MG63 (cell line): Measurements from ENCODE around the gene SVIL. TPM values are rescaled to one million over a fixed set of nuclear protein-coding genes. Genes with fewer than 3 reads are reported as not detected.

ENCODE experiments used
- DNase-seq: peaks from one replicate; pipeline ENCODE4 v3.0.0-alpha.2; 2020
- H3K27me3 ChIP-seq: fragments of 250-450 bp; sonication (Bioruptor Pico); 2 replicates; pipeline ENCODE4 v1.5.1; 2020; ENCODE audit warnings: mild to moderate bottlenecking, moderate library complexity
- H3K36me3 ChIP-seq: fragments of 250-450 bp; sonication (Bioruptor Pico); 2 replicates; pipeline ENCODE4 v1.5.1; 2020; ENCODE audit warnings: mild to moderate bottlenecking, moderate library complexity
- H3K4me3 ChIP-seq: fragments of 250-450 bp; sonication (Bioruptor Pico); 2 replicates; pipeline ENCODE4 v1.5.1; 2020; ENCODE audit warnings: mild to moderate bottlenecking, moderate library complexity
- H3K9me3 ChIP-seq: fragments of 250-450 bp; sonication (Bioruptor Pico); 2 replicates; pipeline ENCODE4 v1.5.1; 2020; ENCODE audit warnings: mild to moderate bottlenecking, moderate library complexity
- total RNA-seq: library from RNA; depleted of rRNA; stranded (reverse); fragments of >200 nt; shearing (Covaris generic); gene quantifications from 2 replicates; pipeline ENCODE4 v1.2.3, GENCODE V29; 2014; ENCODE audit warnings: low replicate concordance

SVIL gene
- total RNA-seq, 1 experiment from 2014 or later, result 5.6 TPM

GRCh38 chr10:29437871-29438270 lies 196.9 kb downstream of the SVIL start:
- H3K4me3 ChIP-seq, result no peak overlapping the region
- H3K9me3 ChIP-seq, result peaks cover 12% of the 10 kb centered on the region
- H3K36me3 ChIP-seq, result no peaks in the 10 kb centered on the region; the same call in 1 of the 2 replicates
- H3K27me3 ChIP-seq, result no peaks in the 10 kb centered on the region
- no peak for DNase-seq

- Histone ChIP-seq H3K36me3 (no peaks in the 10 kb centered on the region; the same call in 1 of the 2 replicates), H3K4me3 (no peak overlapping the region), H3K9me3 (peaks cover 12% of the 10 kb centered on the region), H3K27me3 (no peaks in the 10 kb centered on the region)
- DNase-seq, result no peak
Measured at GRCh38 chr10:29435809-29436501, 198.8 kb downstream of the SVIL start.

- Histone ChIP-seq H3K27me3 (no peaks in the 10 kb centered on the region), H3K4me3 (no peak overlapping the region), H3K36me3 (no peaks in the 10 kb centered on the region; the same call in 1 of the 2 replicates), H3K9me3 (peaks cover 12% of the 10 kb centered on the region)
- no peak for DNase-seq
Measured at GRCh38 chr10:29434111-29434510, 200.7 kb downstream of the SVIL start.

GRCh38 chr10:29431711-29432110 lies 203.1 kb downstream of the SVIL start:
- Histone ChIP-seq H3K4me3 (no peak overlapping the region), H3K27me3 (no peaks in the 10 kb centered on the region), H3K36me3 (no peaks in the 10 kb centered on the region; the same call in 1 of the 2 replicates), H3K9me3 (peaks cover 8% of the 10 kb centered on the region; the same call in 1 of the 2 replicates)
- DNase-seq, result no peak

GRCh38 chr10:29430101-29430500 lies 204.7 kb downstream of the SVIL start:
- Histone ChIP-seq H3K27me3 (no peaks in the 10 kb centered on the region), H3K4me3 (no peak overlapping the region), H3K9me3 (no peaks in the 10 kb centered on the region), H3K36me3 (peaks cover 3% of the 10 kb centered on the region)
- no peak for DNase-seq

- DNase-seq, result no peak
- H3K27me3 ChIP-seq, result no peaks in the 10 kb centered on the region
- no peaks in the 10 kb centered on the region for H3K9me3 ChIP-seq
- H3K4me3 ChIP-seq, result no peak overlapping the region
- H3K36me3 ChIP-seq, result peaks cover 16% of the 10 kb centered on the region
Measured at GRCh38 chr10:29428486-29428885, 206.3 kb downstream of the SVIL start.

- Histone ChIP-seq H3K4me3 (no peak overlapping the region), H3K27me3 (no peaks in the 10 kb centered on the region), H3K36me3 (peaks cover 19% of the 10 kb centered on the region), H3K9me3 (no peaks in the 10 kb centered on the region)
- no peak for DNase-seq
Measured at GRCh38 chr10:29427667-29428066, 207.1 kb downstream of the SVIL start.

- H3K4me3 ChIP-seq, result no peak overlapping the region
- no peak for DNase-seq
- H3K9me3 ChIP-seq, result no peaks in the 10 kb centered on the region
- peaks cover 28% of the 10 kb centered on the region for H3K36me3 ChIP-seq
- no peaks in the 10 kb centered on the region for H3K27me3 ChIP-seq
Measured at GRCh38 chr10:29426420-29426819, 208.4 kb downstream of the SVIL start.

GRCh38 chr10:29424017-29424416 lies 210.8 kb downstream of the SVIL start:
- Histone ChIP-seq H3K9me3 (no peaks in the 10 kb centered on the region), H3K27me3 (no peaks in the 10 kb centered on the region), H3K4me3 (no peak overlapping the region), H3K36me3 (peaks cover 45% of the 10 kb centered on the region)
- no peak for DNase-seq

GRCh38 chr10:29420744-29421143 lies 214.0 kb downstream of the SVIL start:
- no peak for DNase-seq
- Histone ChIP-seq H3K27me3 (no peaks in the 10 kb centered on the region), H3K9me3 (no peaks in the 10 kb centered on the region), H3K36me3 (peaks cover 57% of the 10 kb centered on the region), H3K4me3 (no peak overlapping the region)

- Histone ChIP-seq H3K9me3 (no peaks in the 10 kb centered on the region), H3K4me3 (no peak overlapping the region), H3K27me3 (no peaks in the 10 kb centered on the region), H3K36me3 (peaks cover 44% of the 10 kb centered on the region)
- no peak for DNase-seq
Measured at GRCh38 chr10:29417324-29417723, 217.4 kb downstream of the SVIL start.

GRCh38 chr10:29415876-29416275 lies 218.9 kb downstream of the SVIL start:
- no peak for DNase-seq

GRCh38 chr10:29414501-29414900 lies 220.3 kb downstream of the SVIL start:
- no peaks in the 10 kb centered on the region for H3K9me3 ChIP-seq
- no peak overlapping the region for H3K4me3 ChIP-seq
- no peak for DNase-seq
- peaks cover 27% of the 10 kb centered on the region for H3K36me3 ChIP-seq
- H3K27me3 ChIP-seq, result no peaks in the 10 kb centered on the region

More at GRCh38 chr10:29415876-29416275, 218.9 kb downstream of the SVIL start:
- Histone ChIP-seq H3K9me3 (no peaks in the 10 kb centered on the region), H3K4me3 (no peak overlapping the region), H3K27me3 (no peaks in the 10 kb centered on the region), H3K36me3 (peaks cover 38% of the 10 kb centered on the region)

- DNase-seq, result no peak
- H3K4me3 ChIP-seq, result no peak overlapping the region
- H3K9me3 ChIP-seq, result peaks cover 2% of the 10 kb centered on the region
- H3K36me3 ChIP-seq, result peaks cover 22% of the 10 kb centered on the region; the same call in 1 of the 2 replicates
- no peaks in the 10 kb centered on the region for H3K27me3 ChIP-seq
Measured at GRCh38 chr10:29412485-29412884, 222.3 kb downstream of the SVIL start.

- Histone ChIP-seq H3K4me3 (no peak overlapping the region), H3K9me3 (peaks cover 2% of the 10 kb centered on the region), H3K27me3 (no peaks in the 10 kb centered on the region), H3K36me3 (peaks cover 16% of the 10 kb centered on the region; the same call in 1 of the 2 replicates)
- DNase-seq, result no peak
Measured at GRCh38 chr10:29411666-29412315, 223.0 kb downstream of the SVIL start.

GRCh38 chr10:29409241-29410054 lies 225.3 kb downstream of the SVIL start:
- Histone ChIP-seq H3K4me3 (peak overlapping the region; percentile 74), H3K36me3 (peaks cover 6% of the 10 kb centered on the region; the same call in 1 of the 2 replicates)
- peak; percentile 79 for DNase-seq

GRCh38 chr10:29408847-29409240 lies 225.9 kb downstream of the SVIL start:
- no peaks in the 10 kb centered on the region for H3K27me3 ChIP-seq
- DNase-seq, result no peak
- H3K36me3 ChIP-seq, result peaks cover 6% of the 10 kb centered on the region; the same call in 1 of the 2 replicates
- peaks cover 2% of the 10 kb centered on the region for H3K9me3 ChIP-seq
- peak overlapping the region; percentile 74 for H3K4me3 ChIP-seq

More at GRCh38 chr10:29409241-29410054, 225.3 kb downstream of the SVIL start:
- Histone ChIP-seq H3K27me3 (no peaks in the 10 kb centered on the region), H3K9me3 (peaks cover 2% of the 10 kb centered on the region)
